ENCODE results near the gene RNF26. TPM values are rescaled to one million over a fixed set of nuclear protein-coding genes. Genes with fewer than 3 reads are reported as not detected.
"Not testable (repeated sequence)": the region's sequence is repeated elsewhere in the genome, so short reads cannot be mapped to it uniquely, and the experiment has no call there.

The RNF26 gene
- total RNA-seq, 2 donors from 2014 or later, result 15.3 to 19.0 TPM

GRCh38 chr11:119376197-119376847, 42.0 kb downstream of the RNF26 start:
- Mint-ChIP-seq H3K4me3 (no peak overlapping the region), H3K27ac (peak overlapping the region; percentile 61)
- no peak for DNase-seq

GRCh38 chr11:119377112-119377901, 43.0 kb downstream of the RNF26 start:
- Mint-ChIP-seq H3K36me3 (ENCODE audit: low read depth) (no peaks in the 10 kb centered on the region), H3K4me1 (peaks cover 11% of the 10 kb centered on the region), H3K4me3 (no peak overlapping the region), H3K27ac (no peak overlapping the region), H3K27me3 (peaks cover 5% of the 10 kb centered on the region)
- ATAC-seq, result no peak
- DNase-seq, result no peak
- no peaks in the 10 kb centered on the region for H3K9me3 ChIP-seq (ENCODE audit: control insufficient read depth, low read length, poor library complexity, severe bottlenecking)

More at GRCh38 chr11:119376197-119376847, 42.0 kb downstream of the RNF26 start:
- Mint-ChIP-seq H3K4me1 (peaks cover 8% of the 10 kb centered on the region), H3K36me3 (ENCODE audit: low read depth) (no peaks in the 10 kb centered on the region), H3K27me3 (peaks cover 12% of the 10 kb centered on the region)
- H3K9me3 ChIP-seq (ENCODE audit: control insufficient read depth, low read length, poor library complexity, severe bottlenecking), result no peaks in the 10 kb centered on the region
- no peak for ATAC-seq

DNA sequence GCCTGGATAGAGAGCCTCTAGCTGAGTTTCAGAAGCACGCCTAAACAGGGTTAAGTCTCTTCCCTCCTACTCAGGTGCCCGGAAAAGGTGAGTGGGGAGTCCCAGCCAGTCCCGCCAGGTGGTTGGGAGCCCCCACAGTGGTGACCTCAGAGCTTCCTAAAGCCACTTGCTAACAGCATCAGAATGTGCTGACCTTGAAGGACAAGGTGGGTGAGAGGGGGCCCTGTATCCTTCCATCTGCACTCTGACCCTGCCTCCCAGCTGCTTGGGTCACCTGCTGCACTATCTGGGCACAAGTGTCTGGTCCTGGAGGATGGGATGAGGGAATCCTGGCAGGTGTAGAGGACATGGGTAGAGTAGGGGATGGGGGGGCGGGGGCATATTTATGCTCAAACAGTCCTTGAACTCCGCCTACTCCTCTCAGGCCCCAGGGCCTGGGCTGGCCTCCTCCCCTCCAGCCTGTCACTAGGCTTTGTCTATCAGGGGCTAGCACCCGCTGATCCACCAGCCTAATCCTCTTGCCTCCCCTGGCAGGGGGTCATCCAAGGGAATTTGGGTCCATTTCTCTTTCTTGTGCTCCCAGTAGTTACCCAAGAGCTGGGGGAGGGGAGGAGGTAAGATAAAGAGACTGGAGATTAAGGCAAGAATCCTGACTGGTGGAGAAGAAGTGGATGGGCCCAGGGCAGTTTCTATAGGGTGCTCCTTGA, 43.8 kb downstream of the RNF26 start:
- Mint-ChIP-seq H3K4me1 (peaks cover 11% of the 10 kb centered on the region), H3K36me3 (ENCODE audit: low read depth) (no peaks in the 10 kb centered on the region), H3K27me3 (peaks cover 5% of the 10 kb centered on the region), H3K27ac (peak overlapping the region; percentile 21), H3K4me3 (no peak overlapping the region)
- no peak for ATAC-seq
- no peaks in the 10 kb centered on the region for H3K9me3 ChIP-seq (ENCODE audit: control insufficient read depth, low read length, poor library complexity, severe bottlenecking)
- DNase-seq, result no peak

DNA sequence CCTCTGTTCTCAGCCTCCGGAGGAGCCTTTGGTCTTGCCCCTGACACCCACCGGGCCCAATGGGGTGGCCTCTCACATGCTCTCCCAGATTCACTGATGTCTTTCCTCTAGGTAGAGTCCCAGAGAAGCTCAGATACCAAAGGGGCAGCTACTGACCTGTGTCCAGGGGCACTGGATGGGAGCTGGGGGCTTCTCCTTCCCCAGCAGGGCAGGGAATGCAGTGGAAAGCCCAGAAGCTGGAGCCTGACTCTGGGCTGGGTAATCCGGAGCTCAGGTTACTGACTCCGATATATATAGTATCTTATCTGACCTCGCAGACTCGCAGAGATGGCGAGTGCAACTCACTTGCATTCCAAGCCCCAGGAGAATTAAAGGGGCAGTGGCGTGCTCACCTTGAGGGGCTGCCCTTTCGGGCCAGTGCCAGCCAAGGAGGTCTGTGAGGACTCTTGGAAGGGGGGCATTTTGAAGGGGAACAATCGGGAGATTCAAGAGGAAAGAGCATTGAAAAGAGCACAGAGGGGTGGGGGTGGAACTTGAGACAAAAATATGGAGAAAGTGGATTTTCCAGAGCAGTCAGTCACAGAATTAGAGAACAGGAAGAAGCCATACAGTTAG, 44.6 kb downstream of the RNF26 start:
- Mint-ChIP-seq H3K27ac (peak overlapping the region; percentile 21), H3K36me3 (ENCODE audit: low read depth) (no peaks in the 10 kb centered on the region), H3K4me3 (peak overlapping the region; percentile 74), H3K4me1 (peaks cover 10% of the 10 kb centered on the region), H3K27me3 (peaks cover 5% of the 10 kb centered on the region)
- no peaks in the 10 kb centered on the region for H3K9me3 ChIP-seq (ENCODE audit: control insufficient read depth, low read length, poor library complexity, severe bottlenecking)
- DNase-seq (no peak), ATAC-seq (no peak)

DNA sequence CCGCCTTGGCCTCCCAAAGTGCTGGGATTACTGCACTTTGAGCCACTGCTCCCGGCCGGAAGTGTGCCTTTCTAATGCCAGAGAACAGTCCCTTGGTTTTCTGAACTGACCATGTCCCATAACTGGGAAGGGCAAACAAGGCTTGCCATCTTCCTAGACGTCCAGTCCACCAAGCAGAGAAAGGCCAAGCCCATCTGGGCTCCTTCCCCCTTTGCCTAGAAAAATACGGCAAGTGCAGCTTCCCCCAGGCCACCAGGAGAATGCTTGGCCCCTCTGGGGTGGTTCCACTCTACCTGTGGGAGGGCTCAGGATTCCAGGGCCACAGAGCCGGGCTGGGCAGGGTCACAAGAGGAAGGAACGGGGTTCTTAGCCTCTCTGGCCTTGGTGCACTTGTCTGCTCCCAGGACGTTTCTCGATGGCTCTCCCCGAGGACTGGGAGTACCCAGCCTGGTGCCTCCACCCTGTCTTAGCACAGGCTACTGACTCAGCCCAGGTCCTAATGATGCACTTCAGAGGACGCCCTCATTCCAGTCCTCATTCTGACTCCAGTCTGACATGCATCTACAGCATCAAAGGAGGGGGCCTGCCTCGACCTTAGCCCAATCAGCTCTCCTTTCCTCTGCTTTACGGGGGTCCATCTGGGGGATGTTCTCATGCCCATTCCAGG, 46.0 kb downstream of the RNF26 start:
- DNase-seq, result no peak
- Mint-ChIP-seq H3K4me3 (no peak overlapping the region), H3K27me3 (peaks cover 5% of the 10 kb centered on the region), H3K4me1 (peaks cover 10% of the 10 kb centered on the region), H3K27ac (no peak overlapping the region), H3K36me3 (ENCODE audit: low read depth) (no peaks in the 10 kb centered on the region)
- ATAC-seq, result no peak
- H3K9me3 ChIP-seq (ENCODE audit: control insufficient read depth, low read length, poor library complexity, severe bottlenecking), result no peaks in the 10 kb centered on the region

GRCh38 chr11:119380827-119381180, 46.5 kb downstream of the RNF26 start:
- ATAC-seq (no peak), DNase-seq (no peak)
- Mint-ChIP-seq H3K36me3 (ENCODE audit: low read depth) (no peaks in the 10 kb centered on the region), H3K4me3 (no peak overlapping the region), H3K27ac (no peak overlapping the region), H3K27me3 (peaks cover 5% of the 10 kb centered on the region), H3K4me1 (peaks cover 10% of the 10 kb centered on the region)
- no peaks in the 10 kb centered on the region for H3K9me3 ChIP-seq (ENCODE audit: control insufficient read depth, low read length, poor library complexity, severe bottlenecking)

DNA sequence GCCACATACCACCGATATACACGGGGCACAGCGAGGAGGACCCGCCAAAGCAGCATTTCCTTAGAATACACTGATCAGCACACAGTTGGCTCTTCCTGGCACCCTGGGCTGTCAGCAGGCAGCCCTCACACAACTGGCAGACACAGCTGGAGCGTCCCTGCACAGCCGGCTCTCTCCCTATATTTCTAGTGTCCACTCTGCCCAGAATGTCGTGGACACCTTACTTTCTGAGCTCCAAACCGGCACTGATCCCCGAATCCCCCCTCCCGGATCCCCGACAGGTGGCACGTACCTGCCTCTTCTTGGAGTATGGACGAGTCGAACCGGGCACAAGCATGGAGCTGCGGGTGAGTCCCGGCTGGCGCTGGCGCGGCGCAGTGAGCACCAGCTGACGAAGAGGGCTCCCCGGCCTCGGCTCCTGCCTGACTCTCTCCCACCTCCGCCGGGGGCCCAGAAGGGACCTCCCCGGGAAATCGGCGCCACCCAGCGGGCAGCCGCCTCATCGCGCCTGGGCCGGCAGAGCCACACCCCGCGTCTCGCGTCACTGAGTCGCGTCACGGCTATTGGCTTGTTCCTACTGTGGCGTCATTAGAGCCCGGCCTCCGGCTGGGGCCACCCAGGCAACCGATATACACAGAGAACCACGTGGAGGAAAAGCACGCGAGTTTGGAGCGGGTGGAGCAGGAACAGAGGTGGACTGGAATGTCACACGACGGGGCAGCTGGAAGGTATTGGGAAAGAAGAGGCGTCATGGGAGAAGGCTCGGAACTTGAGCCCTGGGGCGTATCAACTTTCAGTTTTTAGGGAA, 47.1 kb downstream of the RNF26 start, which contains the start of gene USP2:
Gene USP2 (minus strand): TSS at position 510 of the 808 bp plus-strand sequence. CDS start 8,210 bp downstream, outside the sequence.
- no peak within 1 kb of the TSS for H3K27ac Mint-ChIP-seq
- H3K4me3 Mint-ChIP-seq, result no peak within 1 kb of the TSS
- H3K36me3 Mint-ChIP-seq (ENCODE audit: low read depth), result no peaks in the 10 kb centered on the region

GRCh38 chr11:119382101-119382500, 47.8 kb downstream of the RNF26 start:
- H3K36me3 Mint-ChIP-seq (ENCODE audit: low read depth), result no peaks in the 10 kb centered on the region
- H3K27me3 Mint-ChIP-seq, result peaks cover 5% of the 10 kb centered on the region
- H3K9me3 ChIP-seq (ENCODE audit: control insufficient read depth, low read length, poor library complexity, severe bottlenecking), result no peaks in the 10 kb centered on the region
- H3K4me1 Mint-ChIP-seq, result peaks cover 10% of the 10 kb centered on the region
- no peak overlapping the region for H3K27ac Mint-ChIP-seq
- DNase-seq (no peak), ATAC-seq (no peak)
- no peak overlapping the region for H3K4me3 Mint-ChIP-seq

More for the DNA sequence above, 47.1 kb downstream of the RNF26 start, which contains the start of gene USP2:
- H3K9me3 ChIP-seq (ENCODE audit: control insufficient read depth, low read length, poor library complexity, severe bottlenecking), result no peaks in the 10 kb centered on the region
- peaks cover 5% of the 10 kb centered on the region for H3K27me3 Mint-ChIP-seq
- DNase-seq, result peak; percentile 96 to 99 (median 97)
- peaks cover 10% of the 10 kb centered on the region for H3K4me1 Mint-ChIP-seq
- ATAC-seq, result peak; percentile 98

DNA sequence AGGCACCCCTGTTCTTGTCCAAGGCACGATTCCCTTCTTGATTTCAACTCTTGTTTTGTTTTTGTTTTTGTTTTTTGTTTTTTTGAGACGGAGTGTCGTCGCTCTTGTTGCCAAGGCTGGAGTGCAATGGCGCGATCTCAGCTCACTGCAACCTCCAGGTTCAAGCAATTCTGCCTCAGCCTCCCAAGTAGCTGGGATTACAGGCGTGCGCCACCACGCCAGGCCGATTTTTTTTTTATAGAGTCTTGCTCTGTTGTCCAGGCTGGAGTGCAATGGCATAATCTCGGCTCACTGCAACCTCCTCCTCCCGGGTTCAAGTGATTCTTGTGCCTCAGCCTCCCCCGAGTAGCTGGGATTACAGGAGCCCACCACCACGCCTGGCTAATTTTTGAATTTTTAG, 48.2 kb downstream of the RNF26 start:
- H3K27ac Mint-ChIP-seq; ATAC-seq; H3K36me3 Mint-ChIP-seq (ENCODE audit: low read depth); DNase-seq; H3K4me1 Mint-ChIP-seq; H3K4me3 Mint-ChIP-seq; H3K27me3 Mint-ChIP-seq; H3K9me3 ChIP-seq (ENCODE audit: control insufficient read depth, low read length, poor library complexity, severe bottlenecking): not testable (repeated sequence)

- Mint-ChIP-seq H3K4me3 (no peak overlapping the region), H3K27me3 (no peaks in the 10 kb centered on the region), H3K27ac (no peak overlapping the region), H3K4me1 (peaks cover 10% of the 10 kb centered on the region), H3K36me3 (ENCODE audit: low read depth) (no peaks in the 10 kb centered on the region)
- ATAC-seq (no peak), DNase-seq (no peak)
- H3K9me3 ChIP-seq (ENCODE audit: control insufficient read depth, low read length, poor library complexity, severe bottlenecking), result no peaks in the 10 kb centered on the region
These were observed 50.0 kb downstream of the RNF26 start for GRCh38 chr11:119384332-119384731.

All from T-helper 17 cell (primary cell).